NT2/D1 (cell line): Measurements from ENCODE around the gene ZNF385C.

Experiments
- SUZ12 ChIP-seq: IDR thresholded peaks from 2 replicates; pipeline ENCODE4 v1.6.1; 2011; ENCODE audit not compliant: insufficient read length, insufficient read depth; ENCODE audit errors: extremely low read depth
- YY1 ChIP-seq: IDR thresholded peaks from 2 replicates; pipeline ENCODE4 v1.6.1; 2011; ENCODE audit not compliant: insufficient read length, insufficient read depth

DNA sequence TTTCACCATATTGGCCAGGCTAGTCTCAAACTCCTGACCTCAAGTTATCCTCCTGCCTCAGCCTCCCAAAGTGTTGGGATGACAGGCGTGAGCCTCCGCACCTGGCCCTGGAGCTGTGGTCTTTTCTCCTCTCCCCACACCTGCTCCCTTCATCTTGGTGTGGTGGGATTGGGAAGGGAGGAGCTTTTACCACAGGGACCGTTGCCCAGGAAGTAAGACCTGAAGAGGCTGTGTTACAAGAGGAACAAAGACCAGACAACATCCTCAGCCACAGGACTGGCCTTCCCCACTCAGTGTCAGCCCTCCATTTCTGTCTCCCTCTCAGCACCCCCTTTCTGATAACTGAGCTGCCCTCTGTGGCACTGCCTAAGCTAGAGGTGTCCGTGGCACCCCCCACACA, 38.5 kb downstream of the ZNF385C start:
- TF ChIP-seq YY1 = no peak
- TF ChIP-seq SUZ12 = no peak
